Ammon's horn (tissue), 1 donor: Measurements from ENCODE around the gene WDR48.

Experiments
- DNase-seq: peaks from one replicate; pipeline ENCODE4 v3.0.0-alpha.2; 2016; ENCODE audit warnings: low spot score

The WDR48 gene

GRCh38 chr3:39140341-39140971 lies 88.6 kb downstream of the WDR48 start:
- no peak for DNase-seq

GRCh38 chr3:39141171-39141995 lies 89.6 kb downstream of the WDR48 start:
- no peak for DNase-seq

GRCh38 chr3:39142067-39142466 lies 90.3 kb downstream of the WDR48 start:
- DNase-seq = no peak

GRCh38 chr3:39143051-39143885 lies 91.5 kb downstream of the WDR48 start:
- DNase-seq = no peak

GRCh38 chr3:39144095-39144747 lies 92.4 kb downstream of the WDR48 start:
- no peak for DNase-seq

GRCh38 chr3:39144748-39145380 lies 93.0 kb downstream of the WDR48 start:
- DNase-seq = no peak

GRCh38 chr3:39146083-39146501 lies 94.3 kb downstream of the WDR48 start:
- DNase-seq = peak; percentile 55
